ENCODE measurements around the gene KLHDC10.
"Not testable (repeated sequence)": the region's sequence is repeated elsewhere in the genome, so short reads cannot be mapped to it uniquely, and the experiment has no call there.

KLHDC10 gene

GRCh38 chr7:130071701-130072622 is 1.6 kb downstream of the KLHDC10 start:
- peak; percentile 96 for TF ChIP-seq CTCF (conservative IDR thresholded peaks at IDR 0.05; ENCODE audit: low read depth)
- POLR2A ChIA-PET (ENCODE audit: low non-redundant PET): no interaction called here
- no peak overlapping the region for H3K27ac ChIP-seq
- CTCF ChIA-PET: interaction anchor here (0.6 to 1.0 kb wide), 5 partner anchors 480 to 776 kb away, joined by 3 to 5 read pairs (median 4); no protein-coding TSS in a partner anchor
- peak; percentile 49 for DNase-seq (ENCODE audit: low spot score)

GRCh38 chr7:130079846-130080394 is 9.6 kb downstream of the KLHDC10 start:
- POLR2A ChIA-PET (ENCODE audit: low non-redundant PET): no interaction called here
- no peak overlapping the region for H3K27ac ChIP-seq
- no peak for TF ChIP-seq CTCF (conservative IDR thresholded peaks at IDR 0.05; ENCODE audit: low read depth)
- DNase-seq (ENCODE audit: low spot score): no peak
- CTCF ChIA-PET: no interaction called here

- POLR2A ChIA-PET (ENCODE audit: low non-redundant PET); H3K27ac ChIP-seq; CTCF ChIA-PET; DNase-seq (ENCODE audit: low spot score): not testable (repeated sequence)
These were observed 13.2 kb downstream of the KLHDC10 start for GRCh38 chr7:130083497-130083896.

- TF ChIP-seq CTCF (conservative IDR thresholded peaks at IDR 0.05; ENCODE audit: low read depth): peak; percentile 43
- peak; percentile 6 for DNase-seq (ENCODE audit: low spot score)
- no peak overlapping the region for H3K27ac ChIP-seq
- POLR2A ChIA-PET (ENCODE audit: low non-redundant PET): no interaction called here
- CTCF ChIA-PET: interaction anchor here (0.7 kb wide), 1 partner anchor 11 kb away, joined by 4 read pairs; no protein-coding TSS in a partner anchor
These were observed 13.9 kb downstream of the KLHDC10 start for GRCh38 chr7:130084037-130084875.

- CTCF ChIA-PET: interaction anchor here (0.7 kb wide), 1 partner anchor 10 kb away, joined by 4 read pairs; no protein-coding TSS in a partner anchor
- DNase-seq (ENCODE audit: low spot score); POLR2A ChIA-PET (ENCODE audit: low non-redundant PET); H3K27ac ChIP-seq: not testable (repeated sequence)
These were observed 14.9 kb downstream of the KLHDC10 start for GRCh38 chr7:130085235-130085634.

- ChIA-PET POLR2A (ENCODE audit: low non-redundant PET) (no interaction called here), CTCF (interaction anchor here (0.7 kb wide), 1 partner anchor 24 kb away, joined by 12 read pairs; no protein-coding TSS in a partner anchor)
- DNase-seq (ENCODE audit: low spot score): no peak
- no peak overlapping the region for H3K27ac ChIP-seq
- TF ChIP-seq CTCF (conservative IDR thresholded peaks at IDR 0.05; ENCODE audit: low read depth): no peak
These were observed 16.6 kb downstream of the KLHDC10 start for GRCh38 chr7:130086938-130087337.

- POLR2A ChIA-PET (ENCODE audit: low non-redundant PET): no interaction called here
- no peak for DNase-seq (ENCODE audit: low spot score)
- H3K27ac ChIP-seq: no peak overlapping the region
- no peak for TF ChIP-seq CTCF (conservative IDR thresholded peaks at IDR 0.05; ENCODE audit: low read depth)
- CTCF ChIA-PET: interaction anchor here (0.7 kb wide), 1 partner anchor 25 kb away, joined by 12 read pairs; no protein-coding TSS in a partner anchor
These were observed 17.0 kb downstream of the KLHDC10 start for GRCh38 chr7:130087364-130087763.

Data from RWPE1 (cell line).